Immature natural killer cell (primary cell): ENCODE measurements around the gene SLC5A10. TPM values are rescaled to one million over a fixed set of nuclear protein-coding genes. Genes with fewer than 3 reads are reported as not detected.

ENCODE experiments used
- DNase-seq, 3 donors: peaks; one replicate each; pipeline ENCODE4 v3.0.0; 2022; ENCODE audit warnings: mixed read lengths in 1 of 3
- H3K27ac Mint-ChIP-seq, 6 donors: one replicate each; pipeline ENCODE4 v1.8.0; 2020; ENCODE audit warnings: mixed read lengths in 6 of 6, mild to moderate bottlenecking in 5 of 6, inconsistent platforms in 4 of 6, moderate library complexity in 3 of 6
- H3K27me3 Mint-ChIP-seq, 3 donors: one replicate each; pipeline ENCODE4 v1.8.0; 2020 to 2021; ENCODE audit warnings: low read depth in 3 of 3, mild to moderate bottlenecking in 3 of 3, mixed read lengths in 3 of 3, moderate library complexity in 3 of 3, inconsistent platforms in 1 of 3
- H3K36me3 Mint-ChIP-seq, 3 donors: one replicate each; pipeline ENCODE4 v1.8.0; 2020; ENCODE audit warnings: mixed read lengths in 3 of 3, inconsistent platforms in 2 of 3, mild to moderate bottlenecking in 2 of 3
- H3K4me1 Mint-ChIP-seq, 2 donors: one replicate each; pipeline ENCODE4 v1.8.0; 2020; ENCODE audit warnings: inconsistent platforms in 2 of 2, mild to moderate bottlenecking in 2 of 2, mixed read lengths in 2 of 2, moderate library complexity in 1 of 2
- H3K4me3 Mint-ChIP-seq, 5 donors: one replicate each; pipeline ENCODE4 v1.8.0; 2020; ENCODE audit warnings: mild to moderate bottlenecking in 5 of 5, mixed read lengths in 5 of 5, inconsistent platforms in 3 of 5, moderate library complexity in 3 of 5
- H3K9me3 Mint-ChIP-seq, 6 donors: one replicate each; pipeline ENCODE4 v1.8.0; 2020; ENCODE audit warnings: mild to moderate bottlenecking in 6 of 6, mixed read lengths in 6 of 6, inconsistent platforms in 4 of 6, moderate library complexity in 3 of 6
- polyA plus RNA-seq, 3 donors: library from polyadenylated mRNA; unstranded; fragments of 300-500 nt; fragmentation: Illumina TruSeq; gene quantifications; one replicate each; pipeline ENCODE4 v1.2.3, GENCODE V29; 2021

The SLC5A10 gene
- polyA plus RNA-seq, 3 donors from 2014 or later, result not detected

GRCh38 chr17:19000531-19001325 lies 48.8 kb downstream of the SLC5A10 start:
- H3K9me3 Mint-ChIP-seq, result peaks cover 0 to 1% (median 0%) of the 10 kb centered on the region in 6 donors
- H3K27me3 Mint-ChIP-seq, result peaks cover 0 to 11% (median 3%) of the 10 kb centered on the region in 3 donors
- peak overlapping the region in 1 of 6 donors; percentile 12 for H3K27ac Mint-ChIP-seq
- DNase-seq, result no peak
- H3K4me3 Mint-ChIP-seq, result no peak overlapping the region
- H3K4me1 Mint-ChIP-seq, result peaks cover 15 to 22% of the 10 kb centered on the region in 2 donors
- H3K36me3 Mint-ChIP-seq, result peaks cover 0 to 9% (median 3%) of the 10 kb centered on the region in 3 donors

GRCh38 chr17:19001907-19002590 lies 50.1 kb downstream of the SLC5A10 start:
- peaks cover 0 to 7% (median 0%) of the 10 kb centered on the region in 3 donors for H3K36me3 Mint-ChIP-seq

GRCh38 chr17:19002805-19003542 lies 51.0 kb downstream of the SLC5A10 start:
- peaks cover 0 to 7% (median 0%) of the 10 kb centered on the region in 3 donors for H3K36me3 Mint-ChIP-seq
- peak overlapping the region in 5 of 6 donors; percentile 7 to 71 (median 49) for H3K27ac Mint-ChIP-seq
- peaks cover 15 to 18% of the 10 kb centered on the region in 2 donors for H3K4me1 Mint-ChIP-seq
- no peaks in the 10 kb centered on the region for H3K9me3 Mint-ChIP-seq
- peaks cover 0 to 21% (median 7%) of the 10 kb centered on the region in 3 donors for H3K27me3 Mint-ChIP-seq
- peak overlapping the region; percentile 49 to 94 (median 86) for H3K4me3 Mint-ChIP-seq
- no peak for DNase-seq

More at GRCh38 chr17:19001907-19002590, 50.1 kb downstream of the SLC5A10 start:
- H3K4me1 Mint-ChIP-seq, result peaks cover 15 to 20% of the 10 kb centered on the region in 2 donors
- no peak for DNase-seq
- peak overlapping the region in 3 of 6 donors; percentile 28 to 71 (median 49) for H3K27ac Mint-ChIP-seq
- H3K4me3 Mint-ChIP-seq, result peak overlapping the region in 3 of 5 donors; percentile 9 to 94 (median 86)
- peaks cover 0 to 18% (median 3%) of the 10 kb centered on the region in 3 donors for H3K27me3 Mint-ChIP-seq
- H3K9me3 Mint-ChIP-seq, result no peaks in the 10 kb centered on the region

- H3K4me1 Mint-ChIP-seq, result peaks cover 15 to 18% of the 10 kb centered on the region in 2 donors
- DNase-seq, result peak in 1 of 3 donors; percentile 7
- H3K27ac Mint-ChIP-seq, result peak overlapping the region in 5 of 6 donors; percentile 75 to 94 (median 86)
- H3K27me3 Mint-ChIP-seq, result peaks cover 0 to 21% (median 7%) of the 10 kb centered on the region in 3 donors
- no peaks in the 10 kb centered on the region for H3K9me3 Mint-ChIP-seq
- peak overlapping the region; percentile 85 to 94 (median 87) for H3K4me3 Mint-ChIP-seq
- peaks cover 0 to 7% (median 0%) of the 10 kb centered on the region in 3 donors for H3K36me3 Mint-ChIP-seq
Measured at GRCh38 chr17:19003543-19004420, 51.8 kb downstream of the SLC5A10 start.

DNA sequence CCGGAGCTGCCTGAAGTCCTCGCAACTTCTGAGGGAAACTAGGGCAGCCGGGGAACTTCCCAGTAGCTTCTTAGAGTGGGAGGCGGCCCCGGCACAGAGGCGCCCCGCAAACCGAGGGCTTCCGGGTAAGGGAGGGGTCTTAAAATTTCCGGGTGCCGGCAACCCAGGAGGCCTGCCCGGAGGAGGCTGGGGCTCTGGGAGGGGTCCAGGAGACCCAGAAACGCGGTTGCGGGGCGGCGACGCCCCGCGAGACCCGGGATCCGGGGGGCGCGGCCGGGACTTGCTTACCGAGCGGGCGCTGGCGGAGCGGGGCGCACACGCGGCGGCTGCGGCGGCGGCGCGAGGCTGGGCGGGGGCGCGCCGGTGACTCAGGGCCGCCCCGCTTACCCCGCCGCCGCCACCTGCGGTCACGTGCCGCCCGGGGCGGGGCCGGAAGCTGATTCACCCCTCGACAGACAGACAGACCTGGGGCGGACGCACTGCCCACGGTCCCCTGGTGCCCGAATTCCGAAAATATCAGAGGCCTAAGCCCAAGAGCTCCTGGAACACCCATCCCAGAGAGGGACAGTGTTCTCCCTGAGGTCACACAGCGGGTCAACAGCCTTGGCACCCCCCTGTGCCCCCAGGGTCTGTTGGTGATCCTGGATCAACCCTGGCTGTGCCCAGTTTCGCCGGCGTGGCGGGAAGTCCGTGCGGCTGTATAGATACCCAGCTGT lies 52.6 kb downstream of the SLC5A10 start, which contains the start of gene FAM83G:
Gene FAM83G, minus strand, starts transcription at position 344 of the 716 bp plus-strand sequence. CDS start 723 bp downstream, outside the sequence.
- H3K27me3 Mint-ChIP-seq, result peaks cover 0 to 21% (median 7%) of the 10 kb centered on the region in 3 donors
- H3K4me1 Mint-ChIP-seq, result peaks cover 15 to 18% of the 10 kb centered on the region in 2 donors
- H3K4me3 Mint-ChIP-seq, result peak within 1 kb of the TSS; percentile 85 to 94 (median 87)
- H3K27ac Mint-ChIP-seq, result peak within 1 kb of the TSS; percentile 60 to 94 (median 87)
- DNase-seq, result peak; percentile 82 to 85 (median 83)
- no peaks in the 10 kb centered on the region for H3K9me3 Mint-ChIP-seq
- H3K36me3 Mint-ChIP-seq, result peaks cover 0 to 7% (median 0%) of the 10 kb centered on the region in 3 donors

DNA sequence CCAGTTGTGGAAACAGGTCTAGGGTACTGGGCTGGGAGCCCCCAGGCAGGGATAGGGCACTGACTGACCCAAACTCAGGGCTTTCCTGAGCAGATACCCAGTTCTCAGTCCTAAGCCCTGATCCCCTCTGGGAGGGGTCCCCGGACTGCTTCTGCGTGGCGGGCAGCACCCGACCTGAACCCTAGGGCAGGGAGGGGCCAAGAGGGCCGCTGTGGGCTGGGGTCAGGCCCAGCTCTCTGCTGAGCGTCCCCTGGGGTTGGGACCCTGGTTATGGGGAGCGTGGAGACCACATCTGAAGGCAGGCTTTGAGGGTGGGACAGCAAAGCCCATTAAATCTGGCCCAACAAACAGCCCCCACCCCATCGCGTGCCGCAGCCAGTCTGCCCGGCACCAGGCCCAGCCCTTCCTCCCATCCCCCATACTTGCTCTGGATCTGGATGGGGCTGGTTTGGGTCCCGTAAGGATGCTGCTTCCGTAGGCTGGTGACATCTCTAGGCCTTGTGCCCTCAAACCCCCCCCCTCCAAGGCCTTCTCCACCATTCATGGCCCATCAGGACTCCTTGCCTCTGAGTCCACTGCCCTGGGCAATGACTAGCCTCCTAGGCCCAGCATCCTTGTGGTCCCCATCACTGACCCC lies 53.3 kb downstream of the SLC5A10 start:
- H3K36me3 Mint-ChIP-seq, result peaks cover 0 to 7% (median 0%) of the 10 kb centered on the region in 3 donors
- DNase-seq, result no peak
- H3K9me3 Mint-ChIP-seq, result no peaks in the 10 kb centered on the region
- H3K4me1 Mint-ChIP-seq, result peaks cover 15 to 18% of the 10 kb centered on the region in 2 donors
- H3K27ac Mint-ChIP-seq, result peak overlapping the region; percentile 60 to 92 (median 84)
- H3K4me3 Mint-ChIP-seq, result peak overlapping the region; percentile 49 to 78 (median 76)
- peaks cover 0 to 21% (median 7%) of the 10 kb centered on the region in 3 donors for H3K27me3 Mint-ChIP-seq

- peak overlapping the region; percentile 48 to 62 (median 55) for H3K4me3 Mint-ChIP-seq
- DNase-seq, result no peak
- H3K4me1 Mint-ChIP-seq, result peaks cover 15 to 18% of the 10 kb centered on the region in 2 donors
- H3K27ac Mint-ChIP-seq, result peak overlapping the region; percentile 62 to 92 (median 82)
- H3K9me3 Mint-ChIP-seq, result no peaks in the 10 kb centered on the region
- peaks cover 0 to 21% (median 7%) of the 10 kb centered on the region in 3 donors for H3K27me3 Mint-ChIP-seq
- H3K36me3 Mint-ChIP-seq, result peaks cover 0 to 7% (median 0%) of the 10 kb centered on the region in 3 donors
Measured at GRCh38 chr17:19005789-19006430, 53.9 kb downstream of the SLC5A10 start.

GRCh38 chr17:19006698-19007097 lies 54.7 kb downstream of the SLC5A10 start:
- H3K4me3 Mint-ChIP-seq, result peak overlapping the region in 1 of 5 donors; percentile 31
- no peak for DNase-seq
- peaks cover 0 to 7% (median 0%) of the 10 kb centered on the region in 3 donors for H3K36me3 Mint-ChIP-seq
- H3K9me3 Mint-ChIP-seq, result no peaks in the 10 kb centered on the region
- peaks cover 0 to 21% (median 7%) of the 10 kb centered on the region in 3 donors for H3K27me3 Mint-ChIP-seq
- peaks cover 15% of the 10 kb centered on the region in 2 donors for H3K4me1 Mint-ChIP-seq
- peak overlapping the region in 4 of 6 donors; percentile 58 to 92 (median 82) for H3K27ac Mint-ChIP-seq

- Mint-ChIP-seq H3K27me3 (peaks cover 0 to 14% (median 8%) of the 10 kb centered on the region in 3 donors), H3K4me1 (no peaks in the 10 kb centered on the region), H3K36me3 (no peaks in the 10 kb centered on the region), H3K9me3 (no peaks in the 10 kb centered on the region), H3K27ac (no peak overlapping the region), H3K4me3 (no peak overlapping the region)
- DNase-seq, result no peak
Measured at GRCh38 chr17:19009970-19010369, 58.0 kb downstream of the SLC5A10 start.

- Mint-ChIP-seq H3K9me3 (no peaks in the 10 kb centered on the region), H3K4me1 (no peaks in the 10 kb centered on the region), H3K4me3 (no peak overlapping the region), H3K27ac (peak overlapping the region in 1 of 6 donors; percentile 36), H3K27me3 (peaks cover 2 to 12% (median 6%) of the 10 kb centered on the region in 3 donors), H3K36me3 (no peaks in the 10 kb centered on the region)
- DNase-seq, result no peak
Measured at GRCh38 chr17:19010729-19011505, 59.0 kb downstream of the SLC5A10 start.
